Measurements from ENCODE around the gene BRINP3. TPM values are rescaled to one million over a fixed set of nuclear protein-coding genes. Genes with fewer than 3 reads are reported as not detected.

Gene BRINP3
- total RNA-seq, 1 experiment from 2014 or later: 0.28 TPM

DNA sequence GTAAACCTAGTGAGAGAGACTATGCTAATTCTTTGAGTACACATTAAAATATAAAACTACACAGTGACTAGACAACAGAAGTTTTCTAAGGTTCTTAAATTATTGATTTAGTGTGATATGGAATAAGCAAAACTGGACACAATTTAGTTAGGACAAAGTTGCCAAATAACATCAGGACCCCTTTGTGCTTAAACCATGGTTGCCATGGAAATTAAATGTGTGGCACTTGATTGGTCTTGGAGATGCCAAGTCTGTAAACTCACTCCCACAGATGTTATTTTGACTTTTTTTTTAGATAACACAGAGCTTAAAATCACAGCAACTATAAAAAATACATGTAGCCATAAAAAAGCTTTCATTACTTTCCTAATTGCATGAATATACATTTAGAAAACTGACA is 234.6 kb downstream of the BRINP3 start (continued):
- TF ChIP-seq, protein P1, sequence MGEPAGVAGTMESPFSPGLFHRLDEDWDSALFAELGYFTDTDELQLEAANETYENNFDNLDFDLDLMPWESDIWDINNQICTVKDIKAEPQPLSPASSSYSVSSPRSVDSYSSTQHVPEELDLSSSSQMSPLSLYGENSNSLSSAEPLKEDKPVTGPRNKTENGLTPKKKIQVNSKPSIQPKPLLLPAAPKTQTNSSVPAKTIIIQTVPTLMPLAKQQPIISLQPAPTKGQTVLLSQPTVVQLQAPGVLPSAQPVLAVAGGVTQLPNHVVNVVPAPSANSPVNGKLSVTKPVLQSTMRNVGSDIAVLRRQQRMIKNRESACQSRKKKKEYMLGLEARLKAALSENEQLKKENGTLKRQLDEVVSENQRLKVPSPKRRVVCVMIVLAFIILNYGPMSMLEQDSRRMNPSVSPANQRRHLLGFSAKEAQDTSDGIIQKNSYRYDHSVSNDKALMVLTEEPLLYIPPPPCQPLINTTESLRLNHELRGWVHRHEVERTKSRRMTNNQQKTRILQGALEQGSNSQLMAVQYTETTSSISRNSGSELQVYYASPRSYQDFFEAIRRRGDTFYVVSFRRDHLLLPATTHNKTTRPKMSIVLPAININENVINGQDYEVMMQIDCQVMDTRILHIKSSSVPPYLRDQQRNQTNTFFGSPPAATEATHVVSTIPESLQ (CRISPR knock-in tag; IDR thresholded peaks at IDR 0.05): no peak
- TF ChIP-seq, protein P2, sequence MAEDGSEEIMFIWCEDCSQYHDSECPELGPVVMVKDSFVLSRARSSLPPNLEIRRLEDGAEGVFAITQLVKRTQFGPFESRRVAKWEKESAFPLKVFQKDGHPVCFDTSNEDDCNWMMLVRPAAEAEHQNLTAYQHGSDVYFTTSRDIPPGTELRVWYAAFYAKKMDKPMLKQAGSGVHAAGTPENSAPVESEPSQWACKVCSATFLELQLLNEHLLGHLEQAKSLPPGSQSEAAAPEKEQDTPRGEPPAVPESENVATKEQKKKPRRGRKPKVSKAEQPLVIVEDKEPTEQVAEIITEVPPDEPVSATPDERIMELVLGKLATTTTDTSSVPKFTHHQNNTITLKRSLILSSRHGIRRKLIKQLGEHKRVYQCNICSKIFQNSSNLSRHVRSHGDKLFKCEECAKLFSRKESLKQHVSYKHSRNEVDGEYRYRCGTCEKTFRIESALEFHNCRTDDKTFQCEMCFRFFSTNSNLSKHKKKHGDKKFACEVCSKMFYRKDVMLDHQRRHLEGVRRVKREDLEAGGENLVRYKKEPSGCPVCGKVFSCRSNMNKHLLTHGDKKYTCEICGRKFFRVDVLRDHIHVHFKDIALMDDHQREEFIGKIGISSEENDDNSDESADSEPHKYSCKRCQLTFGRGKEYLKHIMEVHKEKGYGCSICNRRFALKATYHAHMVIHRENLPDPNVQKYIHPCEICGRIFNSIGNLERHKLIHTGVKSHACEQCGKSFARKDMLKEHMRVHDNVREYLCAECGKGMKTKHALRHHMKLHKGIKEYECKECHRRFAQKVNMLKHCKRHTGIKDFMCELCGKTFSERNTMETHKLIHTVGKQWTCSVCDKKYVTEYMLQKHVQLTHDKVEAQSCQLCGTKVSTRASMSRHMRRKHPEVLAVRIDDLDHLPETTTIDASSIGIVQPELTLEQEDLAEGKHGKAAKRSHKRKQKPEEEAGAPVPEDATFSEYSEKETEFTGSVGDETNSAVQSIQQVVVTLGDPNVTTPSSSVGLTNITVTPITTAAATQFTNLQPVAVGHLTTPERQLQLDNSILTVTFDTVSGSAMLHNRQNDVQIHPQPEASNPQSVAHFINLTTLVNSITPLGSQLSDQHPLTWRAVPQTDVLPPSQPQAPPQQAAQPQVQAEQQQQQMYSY (CRISPR knock-in tag; IDR thresholded peaks at IDR 0.05): no peak
- TF ChIP-seq, protein P3, sequence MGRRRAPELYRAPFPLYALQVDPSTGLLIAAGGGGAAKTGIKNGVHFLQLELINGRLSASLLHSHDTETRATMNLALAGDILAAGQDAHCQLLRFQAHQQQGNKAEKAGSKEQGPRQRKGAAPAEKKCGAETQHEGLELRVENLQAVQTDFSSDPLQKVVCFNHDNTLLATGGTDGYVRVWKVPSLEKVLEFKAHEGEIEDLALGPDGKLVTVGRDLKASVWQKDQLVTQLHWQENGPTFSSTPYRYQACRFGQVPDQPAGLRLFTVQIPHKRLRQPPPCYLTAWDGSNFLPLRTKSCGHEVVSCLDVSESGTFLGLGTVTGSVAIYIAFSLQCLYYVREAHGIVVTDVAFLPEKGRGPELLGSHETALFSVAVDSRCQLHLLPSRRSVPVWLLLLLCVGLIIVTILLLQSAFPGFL (CRISPR knock-in tag; IDR thresholded peaks at IDR 0.05; ENCODE audit: borderline replicate concordance): no peak
- TF ChIP-seq SP1 (CRISPR knock-in tag; conservative IDR thresholded peaks at IDR 0.05) (no peak), FOXP1 (CRISPR knock-in tag; IDR thresholded peaks at IDR 0.05; ENCODE audit: borderline replicate concordance) (no peak), ZNF121 (CRISPR knock-in tag; IDR thresholded peaks at IDR 0.05) (no peak), GABPB1 (CRISPR knock-in tag; IDR thresholded peaks at IDR 0.05) (no peak), ATF1 (CRISPR knock-in tag; IDR thresholded peaks at IDR 0.05) (no peak)
- TF ChIP-seq, protein P4, sequence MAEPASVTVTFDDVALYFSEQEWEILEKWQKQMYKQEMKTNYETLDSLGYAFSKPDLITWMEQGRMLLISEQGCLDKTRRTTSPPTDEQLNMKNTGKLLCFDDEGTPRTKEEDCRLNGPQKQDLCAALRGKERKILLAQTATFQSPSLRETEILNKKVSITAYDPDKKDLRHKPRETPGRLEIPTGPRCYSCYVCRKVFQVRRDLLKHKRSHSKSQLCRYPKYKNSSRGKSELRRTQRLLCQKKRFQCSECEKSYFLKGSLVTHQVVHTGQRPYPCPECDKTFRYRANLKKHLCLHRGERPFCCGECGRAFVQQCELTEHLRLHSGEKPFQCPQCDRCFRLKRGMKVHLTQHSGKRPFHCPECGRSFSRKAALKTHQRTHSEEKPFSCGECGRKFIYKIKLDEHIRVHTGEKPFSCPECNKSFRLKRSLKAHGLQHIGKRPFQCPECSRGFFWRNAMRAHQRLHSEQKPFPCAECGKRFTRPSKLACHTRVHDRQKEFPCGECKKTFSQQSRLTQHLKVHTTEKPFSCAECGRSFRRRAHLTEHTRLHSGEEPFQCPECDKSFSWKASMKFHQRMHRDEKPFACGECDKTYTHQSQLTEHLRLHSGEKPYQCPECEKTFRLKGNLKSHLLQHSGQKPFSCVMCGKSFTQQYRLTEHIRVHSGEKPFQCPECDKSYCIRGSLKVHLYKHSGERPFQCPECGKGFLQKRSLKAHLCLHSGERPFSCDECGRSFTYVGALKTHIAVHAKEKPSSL (CRISPR knock-in tag; conservative IDR thresholded peaks at IDR 0.05): no peak
- TF ChIP-seq, protein P5, sequence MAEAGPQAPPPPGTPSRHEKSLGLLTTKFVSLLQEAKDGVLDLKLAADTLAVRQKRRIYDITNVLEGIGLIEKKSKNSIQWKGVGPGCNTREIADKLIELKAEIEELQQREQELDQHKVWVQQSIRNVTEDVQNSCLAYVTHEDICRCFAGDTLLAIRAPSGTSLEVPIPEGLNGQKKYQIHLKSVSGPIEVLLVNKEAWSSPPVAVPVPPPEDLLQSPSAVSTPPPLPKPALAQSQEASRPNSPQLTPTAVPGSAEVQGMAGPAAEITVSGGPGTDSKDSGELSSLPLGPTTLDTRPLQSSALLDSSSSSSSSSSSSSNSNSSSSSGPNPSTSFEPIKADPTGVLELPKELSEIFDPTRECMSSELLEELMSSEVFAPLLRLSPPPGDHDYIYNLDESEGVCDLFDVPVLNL (CRISPR knock-in tag; IDR thresholded peaks at IDR 0.05; ENCODE audit: borderline replicate concordance, low read depth): no peak

DNA sequence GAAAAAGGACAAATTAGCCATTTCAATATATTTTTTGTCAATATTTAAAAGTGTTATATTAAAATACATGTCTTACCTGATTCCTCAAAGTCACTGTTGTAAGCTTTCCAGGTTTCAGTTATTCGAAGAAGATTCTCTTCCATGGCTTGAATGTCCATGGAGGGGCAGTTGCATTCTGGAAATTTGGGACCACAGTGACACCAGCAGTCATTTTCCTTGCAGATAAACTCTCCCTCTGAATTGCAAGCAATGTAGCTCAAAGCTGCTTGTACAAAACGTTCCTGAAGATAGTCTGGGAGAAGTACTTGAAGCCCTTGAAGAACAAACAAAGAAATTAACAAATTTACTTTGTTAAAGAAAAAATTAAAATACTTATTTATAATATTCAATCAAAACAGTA is 251.7 kb downstream of the BRINP3 start:
- Mint-ChIP-seq H3K9me3 (no peaks in the 10 kb centered on the region), H3K27me3 (ENCODE audit: low read depth) (no peaks in the 10 kb centered on the region; the same call in 1 of the 2 replicates), H3K4me1 (no peaks in the 10 kb centered on the region), H3K27ac (no peak overlapping the region), H3K36me3 (no peaks in the 10 kb centered on the region), H3K4me3 (no peak overlapping the region)
- no peak for ATAC-seq
- ChIA-PET CTCF (no interaction called here), POLR2A (no interaction called here)
- DNase-seq (ENCODE audit: low spot score): no peak
- TF ChIP-seq, protein P6, sequence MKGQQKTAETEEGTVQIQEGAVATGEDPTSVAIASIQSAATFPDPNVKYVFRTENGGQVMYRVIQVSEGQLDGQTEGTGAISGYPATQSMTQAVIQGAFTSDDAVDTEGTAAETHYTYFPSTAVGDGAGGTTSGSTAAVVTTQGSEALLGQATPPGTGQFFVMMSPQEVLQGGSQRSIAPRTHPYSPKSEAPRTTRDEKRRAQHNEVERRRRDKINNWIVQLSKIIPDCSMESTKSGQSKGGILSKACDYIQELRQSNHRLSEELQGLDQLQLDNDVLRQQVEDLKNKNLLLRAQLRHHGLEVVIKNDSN (CRISPR knock-in tag; IDR thresholded peaks at IDR 0.05): no peak
- TF ChIP-seq MXD4 (CRISPR knock-in tag; IDR thresholded peaks at IDR 0.05; ENCODE audit: borderline replicate concordance) (no peak), TEAD4 (CRISPR knock-in tag; IDR thresholded peaks at IDR 0.05) (no peak), GABPB1 (CRISPR knock-in tag; IDR thresholded peaks at IDR 0.05) (no peak), HMGA2 (CRISPR knock-in tag; IDR thresholded peaks at IDR 0.05) (no peak)
- TF ChIP-seq, protein P7, sequence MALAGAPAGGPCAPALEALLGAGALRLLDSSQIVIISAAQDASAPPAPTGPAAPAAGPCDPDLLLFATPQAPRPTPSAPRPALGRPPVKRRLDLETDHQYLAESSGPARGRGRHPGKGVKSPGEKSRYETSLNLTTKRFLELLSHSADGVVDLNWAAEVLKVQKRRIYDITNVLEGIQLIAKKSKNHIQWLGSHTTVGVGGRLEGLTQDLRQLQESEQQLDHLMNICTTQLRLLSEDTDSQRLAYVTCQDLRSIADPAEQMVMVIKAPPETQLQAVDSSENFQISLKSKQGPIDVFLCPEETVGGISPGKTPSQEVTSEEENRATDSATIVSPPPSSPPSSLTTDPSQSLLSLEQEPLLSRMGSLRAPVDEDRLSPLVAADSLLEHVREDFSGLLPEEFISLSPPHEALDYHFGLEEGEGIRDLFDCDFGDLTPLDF (CRISPR knock-in tag; IDR thresholded peaks at IDR 0.05): no peak
- TF ChIP-seq, protein P8, sequence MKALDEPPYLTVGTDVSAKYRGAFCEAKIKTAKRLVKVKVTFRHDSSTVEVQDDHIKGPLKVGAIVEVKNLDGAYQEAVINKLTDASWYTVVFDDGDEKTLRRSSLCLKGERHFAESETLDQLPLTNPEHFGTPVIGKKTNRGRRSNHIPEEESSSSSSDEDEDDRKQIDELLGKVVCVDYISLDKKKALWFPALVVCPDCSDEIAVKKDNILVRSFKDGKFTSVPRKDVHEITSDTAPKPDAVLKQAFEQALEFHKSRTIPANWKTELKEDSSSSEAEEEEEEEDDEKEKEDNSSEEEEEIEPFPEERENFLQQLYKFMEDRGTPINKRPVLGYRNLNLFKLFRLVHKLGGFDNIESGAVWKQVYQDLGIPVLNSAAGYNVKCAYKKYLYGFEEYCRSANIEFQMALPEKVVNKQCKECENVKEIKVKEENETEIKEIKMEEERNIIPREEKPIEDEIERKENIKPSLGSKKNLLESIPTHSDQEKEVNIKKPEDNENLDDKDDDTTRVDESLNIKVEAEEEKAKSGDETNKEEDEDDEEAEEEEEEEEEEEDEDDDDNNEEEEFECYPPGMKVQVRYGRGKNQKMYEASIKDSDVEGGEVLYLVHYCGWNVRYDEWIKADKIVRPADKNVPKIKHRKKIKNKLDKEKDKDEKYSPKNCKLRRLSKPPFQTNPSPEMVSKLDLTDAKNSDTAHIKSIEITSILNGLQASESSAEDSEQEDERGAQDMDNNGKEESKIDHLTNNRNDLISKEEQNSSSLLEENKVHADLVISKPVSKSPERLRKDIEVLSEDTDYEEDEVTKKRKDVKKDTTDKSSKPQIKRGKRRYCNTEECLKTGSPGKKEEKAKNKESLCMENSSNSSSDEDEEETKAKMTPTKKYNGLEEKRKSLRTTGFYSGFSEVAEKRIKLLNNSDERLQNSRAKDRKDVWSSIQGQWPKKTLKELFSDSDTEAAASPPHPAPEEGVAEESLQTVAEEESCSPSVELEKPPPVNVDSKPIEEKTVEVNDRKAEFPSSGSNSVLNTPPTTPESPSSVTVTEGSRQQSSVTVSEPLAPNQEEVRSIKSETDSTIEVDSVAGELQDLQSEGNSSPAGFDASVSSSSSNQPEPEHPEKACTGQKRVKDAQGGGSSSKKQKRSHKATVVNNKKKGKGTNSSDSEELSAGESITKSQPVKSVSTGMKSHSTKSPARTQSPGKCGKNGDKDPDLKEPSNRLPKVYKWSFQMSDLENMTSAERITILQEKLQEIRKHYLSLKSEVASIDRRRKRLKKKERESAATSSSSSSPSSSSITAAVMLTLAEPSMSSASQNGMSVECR (CRISPR knock-in tag; IDR thresholded peaks at IDR 0.05; ENCODE audit: borderline replicate concordance): no peak
- TF ChIP-seq, protein P9, sequence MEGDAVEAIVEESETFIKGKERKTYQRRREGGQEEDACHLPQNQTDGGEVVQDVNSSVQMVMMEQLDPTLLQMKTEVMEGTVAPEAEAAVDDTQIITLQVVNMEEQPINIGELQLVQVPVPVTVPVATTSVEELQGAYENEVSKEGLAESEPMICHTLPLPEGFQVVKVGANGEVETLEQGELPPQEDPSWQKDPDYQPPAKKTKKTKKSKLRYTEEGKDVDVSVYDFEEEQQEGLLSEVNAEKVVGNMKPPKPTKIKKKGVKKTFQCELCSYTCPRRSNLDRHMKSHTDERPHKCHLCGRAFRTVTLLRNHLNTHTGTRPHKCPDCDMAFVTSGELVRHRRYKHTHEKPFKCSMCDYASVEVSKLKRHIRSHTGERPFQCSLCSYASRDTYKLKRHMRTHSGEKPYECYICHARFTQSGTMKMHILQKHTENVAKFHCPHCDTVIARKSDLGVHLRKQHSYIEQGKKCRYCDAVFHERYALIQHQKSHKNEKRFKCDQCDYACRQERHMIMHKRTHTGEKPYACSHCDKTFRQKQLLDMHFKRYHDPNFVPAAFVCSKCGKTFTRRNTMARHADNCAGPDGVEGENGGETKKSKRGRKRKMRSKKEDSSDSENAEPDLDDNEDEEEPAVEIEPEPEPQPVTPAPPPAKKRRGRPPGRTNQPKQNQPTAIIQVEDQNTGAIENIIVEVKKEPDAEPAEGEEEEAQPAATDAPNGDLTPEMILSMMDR (IDR thresholded peaks at IDR 0.05): no peak

Data from WTC11 (cell line).